Pancreas (tissue), 10 donors: ENCODE measurements around the gene GALM. TPM values are rescaled to one million over a fixed set of nuclear protein-coding genes. Genes with fewer than 3 reads are reported as not detected.
"Not testable (repeated sequence)": the region's sequence is repeated elsewhere in the genome, so short reads cannot be mapped to it uniquely, and the experiment has no call there.

ENCODE experiments used
- ATAC-seq, 4 donors: fragments of 200-7000 bp; cut with Tn5 transposase; one replicate each; pipeline versions ENCODE4 v1.8.0 to v1.9.1; 2020; ENCODE audit warnings: mild to moderate bottlenecking in 4 of 4, moderate library complexity in 4 of 4
- DNase-seq, 6 donors: peaks; one replicate each; pipeline ENCODE4 v3.0.0-alpha.2; 2020
- FAIRE-seq: peaks from 2 replicates; lab custom pipeline; 2012; peaks lifted over from hg19 to GRCh38; lab: Jason Lieb, UNC
- H3K27ac ChIP-seq, 4 donors: fragments of 200-600 bp; sonication (generic); 1 replicate in 3 of 4; 2 replicates in 1 of 4; pipeline versions ENCODE4 v1.5.0 to v1.8.0; 2020
- H3K27me3 ChIP-seq, 4 donors: fragments of 200-600 bp; one replicate each; pipeline ENCODE4 v1.8.0; 2021
- H3K36me3 ChIP-seq, 3 donors: fragments of 200-600 bp; sonication (generic) in 1 of 3; one replicate each; pipeline versions ENCODE4 v1.5.0 to v1.8.0; 2020 to 2021
- H3K4me1 ChIP-seq, 3 donors: fragments of 200-600 bp; one replicate each; pipeline ENCODE4 v1.8.0; 2021
- H3K4me3 ChIP-seq, 4 donors: fragments of 200-600 bp; sonication (generic) in 2 of 4; one replicate each; pipeline versions ENCODE4 v1.5.0 to v1.8.0; 2020 to 2021
- H3K9me3 ChIP-seq, 4 donors: fragments of 200-600 bp; one replicate each; pipeline ENCODE4 v1.8.0; 2021
- WGBS, 2 donors: extraction: QIAGEN DNeasy Blood & Tissue Kit; methylation state at CpG; one replicate each; pipeline ENCODE4 v1.1.7; 2013; 5-methylcytosine and 5-hydroxymethylcytosine counted together
- intact Hi-C, 3 donors: fragments of 100-400 bp; cut with DNase I; formaldehyde crosslinking; loops; one replicate each; pipeline versions ENCODE4 v1.11.1 to v1.14.2; 2022
- polyA plus RNA-seq, 2 donors: library from polyadenylated mRNA; stranded (reverse); fragments of 200-250 nt; gene quantifications; one replicate each; pipeline ENCODE4 v1.2.3, GENCODE V29; 2013
- total RNA-seq, 6 donors: library from RNA; stranded (reverse); fragmentation: NEBNext Ultra II Directional in 4 of 6; extraction: Animal tissue kit (Norgen Biotek cat#: 25700) in 4 of 6; gene quantifications; one replicate each; pipeline versions ENCODE4 v1.2.1 to v1.2.4, GENCODE V29; 2021 to 2023
- TF ChIP-seq, protein P1 (sequence below), 4 donors: fragments of 200-600 bp; sonication (generic) in 3 of 4; IDR thresholded peaks; one replicate each; pipeline versions ENCODE4 v1.5.0 to v1.8.0; 2021; ENCODE audit warnings: antibody characterized with exemption in 4 of 4
- donor health status: healthy with polysubstance abuse.
- donor health status: DM: no; HTN: no; CAD: no; lungs with moderate emphysema.
- donor health status: DM: no; HTN: no; CAD: no.
- donor health status: control.
- donor health status: control.
- donor health status: Bipolar disorder and iron deficiency.
- donor health status: DM: yes; HTN: yes; CAD: no.
- donor health status: DM: no; HTN: no; CAD: no.
- donor health status: DM: no; HTN: no; CAD: no.
- donor health status: DM: yes; HTN: yes; CAD: no.

The GALM gene
- total and polyA plus RNA-seq, 8 donors, result 5.4 to 10.9 (median 7.4) TPM

DNA sequence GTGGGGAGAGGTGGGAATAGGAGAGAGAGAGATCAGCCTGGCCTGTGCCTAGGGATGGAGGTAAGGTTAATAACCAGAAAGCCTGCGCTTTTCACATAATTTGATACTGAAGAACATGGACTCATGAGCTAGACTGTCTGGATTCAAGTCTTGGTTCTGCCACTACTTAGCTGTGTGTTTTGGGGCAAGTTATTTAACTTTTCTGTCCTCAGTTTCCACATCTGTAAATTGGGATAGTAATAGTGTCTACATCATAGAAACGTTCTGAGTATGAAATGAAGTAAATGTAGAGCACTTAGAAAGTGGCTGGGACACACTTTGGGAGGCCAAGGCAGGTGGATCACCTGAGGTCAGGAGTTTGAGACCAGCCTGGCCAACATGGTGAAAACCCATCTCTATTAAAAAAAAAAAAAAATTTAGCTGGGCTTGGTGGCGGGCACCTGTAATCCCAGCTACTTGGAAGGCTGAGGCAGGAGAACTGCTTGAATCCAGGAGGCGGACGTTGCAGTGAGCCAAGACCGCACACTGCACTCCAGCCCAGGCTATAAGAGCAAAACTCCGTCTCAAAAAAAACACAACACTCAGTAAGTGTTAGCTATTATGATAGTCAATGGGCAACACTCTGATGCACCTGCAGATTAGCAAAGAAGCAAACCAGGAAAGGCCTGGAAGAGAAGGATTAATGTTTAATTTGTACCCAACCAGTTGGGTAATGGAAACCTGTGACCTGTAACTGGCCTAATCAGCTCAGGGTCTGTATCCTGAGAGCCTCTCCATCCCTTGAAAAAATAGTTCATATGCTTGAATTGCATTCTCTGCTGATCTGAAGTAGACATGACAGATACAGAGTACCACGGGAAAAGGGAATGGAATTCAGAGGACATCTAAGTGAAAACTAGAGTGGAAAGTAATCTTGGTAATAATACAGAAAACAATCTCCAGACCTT, 6.8 kb downstream of the GALM start:
- TF ChIP-seq, protein P1, sequence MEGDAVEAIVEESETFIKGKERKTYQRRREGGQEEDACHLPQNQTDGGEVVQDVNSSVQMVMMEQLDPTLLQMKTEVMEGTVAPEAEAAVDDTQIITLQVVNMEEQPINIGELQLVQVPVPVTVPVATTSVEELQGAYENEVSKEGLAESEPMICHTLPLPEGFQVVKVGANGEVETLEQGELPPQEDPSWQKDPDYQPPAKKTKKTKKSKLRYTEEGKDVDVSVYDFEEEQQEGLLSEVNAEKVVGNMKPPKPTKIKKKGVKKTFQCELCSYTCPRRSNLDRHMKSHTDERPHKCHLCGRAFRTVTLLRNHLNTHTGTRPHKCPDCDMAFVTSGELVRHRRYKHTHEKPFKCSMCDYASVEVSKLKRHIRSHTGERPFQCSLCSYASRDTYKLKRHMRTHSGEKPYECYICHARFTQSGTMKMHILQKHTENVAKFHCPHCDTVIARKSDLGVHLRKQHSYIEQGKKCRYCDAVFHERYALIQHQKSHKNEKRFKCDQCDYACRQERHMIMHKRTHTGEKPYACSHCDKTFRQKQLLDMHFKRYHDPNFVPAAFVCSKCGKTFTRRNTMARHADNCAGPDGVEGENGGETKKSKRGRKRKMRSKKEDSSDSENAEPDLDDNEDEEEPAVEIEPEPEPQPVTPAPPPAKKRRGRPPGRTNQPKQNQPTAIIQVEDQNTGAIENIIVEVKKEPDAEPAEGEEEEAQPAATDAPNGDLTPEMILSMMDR (IDR thresholded peaks at IDR 0.05), result no peak
- Histone ChIP-seq H3K9me3 (no peaks in the 10 kb centered on the region), H3K27me3 (no peaks in the 10 kb centered on the region), H3K4me3 (no peak overlapping the region), H3K27ac (no peak overlapping the region), H3K36me3 (peaks cover 0 to 9% (median 6%) of the 10 kb centered on the region in 3 donors), H3K4me1 (peaks cover 0 to 14% (median 14%) of the 10 kb centered on the region in 3 donors)
- intact Hi-C loops, result no loop called here
- FAIRE-seq (no peak), DNase-seq (no peak), ATAC-seq (no peak)
- WGBS, 2 donors, result 86 to 89% methylated on average over 8 of the region's 8 CpGs

- H3K4me3 ChIP-seq, result no peak overlapping the region
These were observed 10.8 kb downstream of the GALM start for GRCh38 chr2:38676681-38677080.

DNA sequence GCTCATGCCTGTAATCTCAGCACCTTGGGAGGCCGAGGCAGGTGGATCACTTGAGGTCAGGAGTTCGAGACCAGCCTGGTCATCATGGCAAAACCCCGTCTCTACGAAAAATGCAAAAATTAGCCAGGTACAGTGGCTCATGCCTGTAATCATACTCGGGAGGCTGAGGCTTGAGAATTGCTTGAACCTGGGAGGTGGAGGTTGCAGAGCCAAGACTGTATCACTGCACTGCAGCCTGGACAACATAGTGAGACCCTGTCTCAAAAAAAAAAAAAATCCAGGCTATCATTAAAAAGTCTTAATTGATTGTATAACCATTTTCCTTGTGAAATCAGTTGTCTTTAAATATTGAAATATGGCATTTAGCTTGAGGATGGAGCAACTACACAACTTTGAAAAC, 15.0 kb downstream of the GALM start:
- H3K27ac ChIP-seq, FAIRE-seq, H3K27me3 ChIP-seq, H3K9me3 ChIP-seq, DNase-seq, H3K4me3 ChIP-seq, intact Hi-C loops, ATAC-seq: not testable (repeated sequence)
- Histone ChIP-seq H3K36me3 (peaks cover 0 to 24% (median 9%) of the 10 kb centered on the region in 3 donors), H3K4me1 (peaks cover 6 to 12% (median 10%) of the 10 kb centered on the region in 3 donors)
- 93 to 96% methylated on average over 5 of the region's 5 CpGs for WGBS, 2 donors

More at GRCh38 chr2:38676681-38677080, 10.8 kb downstream of the GALM start:
- DNase-seq (no peak), FAIRE-seq (no peak), ATAC-seq (no peak)
- intact Hi-C loops, result no loop called here
- Histone ChIP-seq H3K4me1 (no peaks in the 10 kb centered on the region), H3K9me3 (no peaks in the 10 kb centered on the region), H3K27ac (no peak overlapping the region), H3K27me3 (no peaks in the 10 kb centered on the region), H3K36me3 (peaks cover 0 to 24% (median 9%) of the 10 kb centered on the region in 3 donors)
- TF ChIP-seq, protein P1 (IDR thresholded peaks at IDR 0.05), result no peak
- 85 to 91% methylated on average over 6 of the region's 6 CpGs for WGBS, 2 donors

- Histone ChIP-seq H3K9me3 (no peaks in the 10 kb centered on the region), H3K27me3 (no peaks in the 10 kb centered on the region), H3K4me3 (no peak overlapping the region), H3K4me1 (peaks cover 6 to 14% (median 11%) of the 10 kb centered on the region in 3 donors), H3K27ac (no peak overlapping the region), H3K36me3 (peaks cover 0 to 19% (median 3%) of the 10 kb centered on the region in 3 donors)
- intact Hi-C loops, result no loop called here
- ATAC-seq (no peak), DNase-seq (no peak), FAIRE-seq (no peak)
- WGBS, 2 donors, result 92 to 94% methylated on average over 2 of the region's 2 CpGs
- TF ChIP-seq, protein P1 (IDR thresholded peaks at IDR 0.05), result no peak
These were observed 16.2 kb downstream of the GALM start for GRCh38 chr2:38682008-38682575.

- DNase-seq, H3K27me3 ChIP-seq, H3K4me3 ChIP-seq, H3K9me3 ChIP-seq, FAIRE-seq, intact Hi-C loops, H3K27ac ChIP-seq, ATAC-seq: not testable (repeated sequence)
- peaks cover 6 to 14% (median 11%) of the 10 kb centered on the region in 3 donors for H3K4me1 ChIP-seq
- peaks cover 0 to 19% (median 0%) of the 10 kb centered on the region in 3 donors for H3K36me3 ChIP-seq
- 89 to 94% methylated on average over 10 of the region's 10 CpGs for WGBS, 2 donors
These were observed 16.7 kb downstream of the GALM start for GRCh38 chr2:38682620-38683019.
